ENCODE measurements around the gene C2orf66.

DNA sequence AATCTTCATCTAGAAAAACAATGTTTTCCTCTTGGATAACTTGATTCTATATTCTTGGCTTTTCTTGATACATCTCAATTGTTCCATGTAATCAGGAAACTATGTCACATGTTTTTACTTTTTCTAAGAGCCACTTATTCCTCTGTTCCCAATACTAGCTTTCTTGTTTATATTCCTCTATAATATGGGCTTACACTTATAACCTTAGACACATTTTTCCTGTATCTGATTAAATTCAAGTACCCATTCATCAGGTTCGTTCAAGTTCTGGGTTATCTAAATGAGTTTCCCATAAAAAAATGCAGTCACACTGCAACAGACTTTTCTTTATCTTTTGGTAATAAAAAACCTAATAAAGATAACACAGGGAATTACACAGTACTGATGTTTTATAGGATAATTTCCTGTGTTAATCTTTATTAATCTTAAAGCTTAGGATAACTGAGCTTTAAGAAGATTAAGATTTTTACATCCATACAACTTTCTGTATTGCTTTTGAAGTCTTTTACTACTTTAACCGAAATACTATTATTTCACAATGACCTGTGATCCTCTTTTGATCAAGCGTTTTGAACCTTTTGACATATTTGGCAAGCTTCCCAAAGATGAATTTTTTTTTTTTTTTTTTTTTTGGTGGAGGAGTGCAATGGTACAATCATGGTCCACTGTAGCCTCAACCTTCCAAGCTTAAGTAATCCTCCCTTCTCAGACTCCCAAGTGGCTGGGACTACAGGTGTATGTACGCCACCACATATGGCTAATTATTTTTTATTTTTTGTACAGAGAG is 44.3 kb upstream of the C2orf66 start:
- TF ChIP-seq, protein P1, sequence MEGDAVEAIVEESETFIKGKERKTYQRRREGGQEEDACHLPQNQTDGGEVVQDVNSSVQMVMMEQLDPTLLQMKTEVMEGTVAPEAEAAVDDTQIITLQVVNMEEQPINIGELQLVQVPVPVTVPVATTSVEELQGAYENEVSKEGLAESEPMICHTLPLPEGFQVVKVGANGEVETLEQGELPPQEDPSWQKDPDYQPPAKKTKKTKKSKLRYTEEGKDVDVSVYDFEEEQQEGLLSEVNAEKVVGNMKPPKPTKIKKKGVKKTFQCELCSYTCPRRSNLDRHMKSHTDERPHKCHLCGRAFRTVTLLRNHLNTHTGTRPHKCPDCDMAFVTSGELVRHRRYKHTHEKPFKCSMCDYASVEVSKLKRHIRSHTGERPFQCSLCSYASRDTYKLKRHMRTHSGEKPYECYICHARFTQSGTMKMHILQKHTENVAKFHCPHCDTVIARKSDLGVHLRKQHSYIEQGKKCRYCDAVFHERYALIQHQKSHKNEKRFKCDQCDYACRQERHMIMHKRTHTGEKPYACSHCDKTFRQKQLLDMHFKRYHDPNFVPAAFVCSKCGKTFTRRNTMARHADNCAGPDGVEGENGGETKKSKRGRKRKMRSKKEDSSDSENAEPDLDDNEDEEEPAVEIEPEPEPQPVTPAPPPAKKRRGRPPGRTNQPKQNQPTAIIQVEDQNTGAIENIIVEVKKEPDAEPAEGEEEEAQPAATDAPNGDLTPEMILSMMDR (IDR thresholded peaks at IDR 0.05; ENCODE audit: insufficient read depth, low read depth, low read length): no peak
- TF ChIP-seq EZH2 (IDR thresholded peaks at IDR 0.05; ENCODE audit: insufficient read depth, low read length): no peak
